ENCODE results near the gene ARHGEF3.

DNA sequence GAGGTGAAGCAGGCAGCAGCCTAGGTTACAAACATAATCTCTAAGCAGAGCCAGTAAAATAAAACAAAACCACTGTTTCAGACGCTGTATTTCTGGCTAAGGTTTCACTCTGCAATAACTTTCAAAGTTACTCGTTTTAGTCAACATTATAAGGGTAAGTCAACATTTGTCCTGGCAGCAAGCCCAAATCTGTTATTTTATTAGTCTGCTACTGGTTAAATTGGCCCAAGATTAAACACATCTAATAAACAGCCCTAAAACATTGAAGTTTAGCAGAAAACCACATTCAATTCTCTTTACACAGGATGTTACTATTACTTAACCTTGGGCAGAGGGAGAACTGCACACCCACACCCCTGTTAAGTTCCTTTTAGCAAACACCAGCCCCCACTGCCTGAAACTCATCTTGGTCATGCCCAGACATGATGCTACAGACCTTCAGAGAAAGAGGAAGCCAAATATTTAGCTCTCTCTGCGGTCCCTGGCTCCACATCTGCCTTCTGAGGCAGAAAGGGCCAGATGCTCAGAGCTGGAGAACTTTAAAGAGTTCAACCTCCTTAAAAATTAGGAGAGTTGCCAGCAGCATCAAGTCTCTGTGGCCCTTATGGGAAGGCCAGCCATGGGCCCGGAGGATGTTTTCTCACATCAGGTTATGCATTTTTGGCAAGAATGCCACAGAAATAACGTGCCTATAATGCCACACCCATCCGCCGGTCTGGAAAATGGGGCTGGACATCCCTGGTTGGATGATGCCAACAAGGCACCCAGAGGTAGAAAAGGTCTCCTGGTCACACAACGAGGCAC is 17.9 kb downstream of the ARHGEF3 start:
- TF ChIP-seq, protein P1, sequence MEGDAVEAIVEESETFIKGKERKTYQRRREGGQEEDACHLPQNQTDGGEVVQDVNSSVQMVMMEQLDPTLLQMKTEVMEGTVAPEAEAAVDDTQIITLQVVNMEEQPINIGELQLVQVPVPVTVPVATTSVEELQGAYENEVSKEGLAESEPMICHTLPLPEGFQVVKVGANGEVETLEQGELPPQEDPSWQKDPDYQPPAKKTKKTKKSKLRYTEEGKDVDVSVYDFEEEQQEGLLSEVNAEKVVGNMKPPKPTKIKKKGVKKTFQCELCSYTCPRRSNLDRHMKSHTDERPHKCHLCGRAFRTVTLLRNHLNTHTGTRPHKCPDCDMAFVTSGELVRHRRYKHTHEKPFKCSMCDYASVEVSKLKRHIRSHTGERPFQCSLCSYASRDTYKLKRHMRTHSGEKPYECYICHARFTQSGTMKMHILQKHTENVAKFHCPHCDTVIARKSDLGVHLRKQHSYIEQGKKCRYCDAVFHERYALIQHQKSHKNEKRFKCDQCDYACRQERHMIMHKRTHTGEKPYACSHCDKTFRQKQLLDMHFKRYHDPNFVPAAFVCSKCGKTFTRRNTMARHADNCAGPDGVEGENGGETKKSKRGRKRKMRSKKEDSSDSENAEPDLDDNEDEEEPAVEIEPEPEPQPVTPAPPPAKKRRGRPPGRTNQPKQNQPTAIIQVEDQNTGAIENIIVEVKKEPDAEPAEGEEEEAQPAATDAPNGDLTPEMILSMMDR (IDR thresholded peaks at IDR 0.05): no peak
- no peak for TF ChIP-seq POLR2A (IDR thresholded peaks at IDR 0.05)

All from ovary (tissue), 3 donors.